A549 (cell line): ENCODE data around the gene SLC4A4. TPM values are rescaled to one million over a fixed set of nuclear protein-coding genes. Genes with fewer than 3 reads are reported as not detected.

Experiments
- ATAC-seq, 2 experiments: fragments of 200-7000 bp in 1 of 2; fragments of >200 bp in 1 of 2; cut with Nextera tagmentation in 1 of 2; cut with Tn5 transposase in 1 of 2; 3 replicates each; pipeline versions ENCODE4 v1.8.0 to v1.9.1; 2018 to 2020; ENCODE audit warnings: mild to moderate bottlenecking in 1 of 2, moderate library complexity in 1 of 2
- CTCF ChIA-PET: fragments of 300-600 bp; sonication (Branson Sonifier 250); formaldehyde crosslinking; extraction: SDS; loops from one replicate; lab custom pipeline; 2021; ENCODE audit warnings: antibody characterized with exemption, inconsistent platforms; lab: Yijun Ruan, JAX
- POLR2A ChIA-PET: fragments of 350-600 bp; formaldehyde crosslinking; extraction: SDS; loops from one replicate; lab custom pipeline; 2021; ENCODE audit warnings: antibody characterized with exemption, inconsistent platforms; lab: Yijun Ruan, JAX
- DNase-seq, 2 experiments: peaks; one replicate each; pipeline versions ENCODE4 v3.0.0 to v3.0.0-alpha.2; 2011 to 2016; ENCODE audit warnings: low read depth in 1 of 2, low spot score in 1 of 2
- FAIRE-seq: peaks from 2 replicates; lab custom pipeline; 2011; peaks lifted over from hg19 to GRCh38; lab: Jason Lieb, UNC
- H3K27ac ChIP-seq, 2 experiments: fragments of >200 bp; sonication (Bioruptor Twin); formaldehyde crosslinking; 3 replicates each; pipeline ENCODE4 v1.5.1; 2016 to 2017
- H3K4me1 ChIP-seq: fragments of >200 bp; sonication (Bioruptor Twin); formaldehyde crosslinking; 3 replicates; pipeline ENCODE4 v1.6.1; 2016
- H3K4me2 ChIP-seq: fragments of >200 bp; sonication (Bioruptor Twin); formaldehyde crosslinking; 3 replicates; pipeline ENCODE4 v1.6.1; 2016
- H3K4me3 ChIP-seq: fragments of >200 bp; sonication (Bioruptor Twin); formaldehyde crosslinking; 3 replicates; pipeline ENCODE4 v1.5.1; 2016
- H3K9me3 ChIP-seq: fragments of >200 bp; sonication (Bioruptor Twin); formaldehyde crosslinking; 3 replicates; pipeline ENCODE4 v1.6.1; 2016
- BHLHE40 ChIP-seq: IDR thresholded peaks from 2 replicates; pipeline ENCODE4 v1.6.1; 2012; ENCODE audit warnings: low read depth, low read length, inconsistent platforms
- CEBPB ChIP-seq, 2 experiments: fragments of >200 bp in 1 of 2; sonication (Bioruptor Twin) in 1 of 2; formaldehyde crosslinking in 1 of 2; IDR thresholded peaks; 2 replicates each; pipeline ENCODE4 v1.6.1; 2012 to 2016
- CHD4 ChIP-seq: fragments of 200-600 bp; sonication (generic); IDR thresholded peaks from 2 replicates; pipeline ENCODE4 v1.6.1; 2016; ENCODE audit warnings: antibody characterized with exemption, mild to moderate bottlenecking, borderline replicate concordance
- EHF ChIP-seq: fragments of 250-450 bp; sonication (Bioruptor Pico); IDR thresholded peaks from 2 replicates; pipeline ENCODE4 v1.5.0; 2020; ENCODE audit warnings: mild to moderate bottlenecking
- ESRRA ChIP-seq: fragments of 150-350 bp; IDR thresholded peaks from 2 replicates; pipeline ENCODE4 v1.6.1; 2014; ENCODE audit warnings: mild to moderate bottlenecking, low read length, borderline replicate concordance
- FOSL2 ChIP-seq, 2 experiments: fragments of 450-650 bp in 1 of 2; fragments of >200 bp in 1 of 2; sonication (Bioruptor Twin) in 1 of 2; formaldehyde crosslinking; IDR thresholded peaks; 2 replicates each; pipeline versions ENCODE4 v1.5.0 to v1.6.1; 2016 to 2020; ENCODE audit warnings: mild to moderate bottlenecking in 1 of 2, moderate library complexity in 1 of 2
- HDAC2 ChIP-seq: fragments of 200-600 bp; sonication (generic); IDR thresholded peaks from 2 replicates; pipeline ENCODE4 v1.6.1; 2016
- HOXA7 ChIP-seq: fragments of 250-450 bp; sonication (Bioruptor Pico); IDR thresholded peaks from 2 replicates; pipeline ENCODE4 v1.5.0; 2020; ENCODE audit warnings: mild to moderate bottlenecking, moderate library complexity
- HOXB13 ChIP-seq: fragments of 250-450 bp; sonication (Bioruptor Pico); IDR thresholded peaks from 2 replicates; pipeline ENCODE4 v1.5.0; 2020; ENCODE audit warnings: low read depth, mild to moderate bottlenecking, moderate library complexity
- KDM1A ChIP-seq: fragments of 200-600 bp; sonication (generic); IDR thresholded peaks from 2 replicates; pipeline ENCODE4 v1.6.1; 2016; ENCODE audit warnings: low read depth, mild to moderate bottlenecking
- KDM5A ChIP-seq: fragments of 200-600 bp; sonication (generic); IDR thresholded peaks from 2 replicates; pipeline ENCODE4 v1.6.1; 2016; ENCODE audit warnings: antibody characterized with exemption, mild to moderate bottlenecking
- MAFK ChIP-seq: fragments of 450-650 bp; IDR thresholded peaks from 2 replicates; pipeline ENCODE4 v1.6.1; 2014; ENCODE audit not compliant: partially characterized antibody
- MYC ChIP-seq: IDR thresholded peaks from 2 replicates; pipeline ENCODE4 v1.6.1; 2012; ENCODE audit warnings: mild to moderate bottlenecking, inconsistent platforms, low read length, improper control_type of control experiment, borderline replicate concordance
- NFE2L2 ChIP-seq: fragments of 150-350 bp; conservative IDR thresholded peaks from 2 replicates; pipeline ENCODE4 v1.6.1; 2014; ENCODE audit warnings: low read length
- NPAS2 ChIP-seq: fragments of 250-450 bp; sonication (Bioruptor Pico); IDR thresholded peaks from 2 replicates; pipeline ENCODE4 v1.8.0; 2022; ENCODE audit warnings: mild to moderate bottlenecking, moderate library complexity, borderline replicate concordance
- NR3C1 ChIP-seq: fragments of >200 bp; sonication (Bioruptor Twin); formaldehyde crosslinking; IDR thresholded peaks from 3 replicates; pipeline ENCODE4 v1.6.1; 2017
- RARB ChIP-seq: fragments of 250-450 bp; sonication (Bioruptor Pico); IDR thresholded peaks from 2 replicates; pipeline ENCODE4 v1.8.0; 2021; ENCODE audit warnings: mild to moderate bottlenecking, moderate library complexity
- RFX5 ChIP-seq: fragments of 450-650 bp; IDR thresholded peaks from 2 replicates; pipeline ENCODE4 v1.7.1; 2014; ENCODE audit warnings: antibody characterized with exemption, mild to moderate bottlenecking, moderate library complexity
- SREBF2 ChIP-seq: fragments of 450-650 bp; IDR thresholded peaks from 2 replicates; pipeline ENCODE4 v1.6.1; 2014; ENCODE audit warnings: mild to moderate bottlenecking, moderate library complexity
- TFCP2L1 ChIP-seq: fragments of 250-450 bp; sonication (Bioruptor Pico); IDR thresholded peaks from 2 replicates; pipeline ENCODE4 v1.5.0; 2021; ENCODE audit warnings: mild to moderate bottlenecking
- ZFP36 ChIP-seq: fragments of 450-650 bp; IDR thresholded peaks from 2 replicates; pipeline ENCODE4 v1.6.1; 2014; ENCODE audit warnings: borderline replicate concordance; ENCODE audit not compliant: partially characterized antibody
- ZNF302 ChIP-seq: fragments of 250-450 bp; sonication (Bioruptor Pico); IDR thresholded peaks from 2 replicates; pipeline ENCODE4 v1.9.0; 2021; ENCODE audit warnings: inconsistent platforms, mild to moderate bottlenecking, moderate library complexity
- ZSCAN20 ChIP-seq: fragments of 250-450 bp; sonication (Bioruptor Pico); IDR thresholded peaks from 2 replicates; pipeline ENCODE4 v1.8.0; 2022; ENCODE audit warnings: mild to moderate bottlenecking, moderate library complexity
- WGBS: methylation state at CpG from one replicate; pipeline ENCODE4 v1.1.6; 2017; ENCODE audit errors: missing lambda C conversion rate; 5-methylcytosine and 5-hydroxymethylcytosine counted together
- polyA plus RNA-seq, 4 experiments: library from polyadenylated mRNA; depleted of rRNA in 3 of 4; stranded (reverse); fragments of >200 nt; fragmentation: RNase III in 1 of 4; extraction: RNeasy Plus Mini Kit Qiagen cat#74134 plus additional on column Dnase treatment in 1 of 4; gene quantifications; 2 replicates in 3 of 4; 3 replicates in 1 of 4; pipeline ENCODE4 v1.2.3, GENCODE V29; 2011 to 2017
- TF ChIP-seq, protein P1 (sequence below): fragments of >200 bp; sonication (Bioruptor Twin); formaldehyde crosslinking; IDR thresholded peaks from 2 replicates; pipeline ENCODE4 v1.6.1; 2016
- TF ChIP-seq, protein P2 (sequence below): fragments of >200 bp; sonication (Bioruptor Twin); formaldehyde crosslinking; IDR thresholded peaks from 3 replicates; pipeline ENCODE4 v1.6.1; 2016
- TF ChIP-seq, protein P3 (sequence below): IDR thresholded peaks from 2 replicates; pipeline ENCODE4 v1.6.1; 2012

Gene SLC4A4
- polyA plus RNA-seq, 2 of the 4 experiments (the other 2 are of a cell fraction): 1.8 to 2.9 TPM

DNA sequence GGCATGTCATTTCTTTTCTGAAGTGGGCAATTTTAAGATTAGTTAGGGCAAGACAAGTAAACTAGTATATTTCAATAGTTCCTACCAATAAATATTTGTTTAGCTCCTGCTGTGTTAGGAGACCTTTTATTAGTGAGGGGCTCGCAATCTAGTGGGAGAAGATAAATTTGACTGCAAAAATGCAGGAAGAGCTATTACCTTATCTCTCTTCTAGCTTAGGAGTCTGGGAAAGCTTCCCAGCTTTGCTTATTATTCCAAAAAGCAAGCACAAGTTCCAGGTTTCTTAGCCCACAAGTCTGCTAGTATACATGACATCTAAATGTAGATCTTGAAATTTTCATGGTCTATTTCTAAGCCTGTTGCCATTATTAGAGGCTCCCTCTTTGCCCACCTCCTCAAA lies 254.0 kb downstream of the SLC4A4 start:
- no peak for TF ChIP-seq CEBPB (IDR thresholded peaks at IDR 0.05)
- no peak for TF ChIP-seq ZNF302
- TF ChIP-seq BHLHE40: no peak
- no peak for TF ChIP-seq HDAC2
- no peak for TF ChIP-seq CHD4
- no peak for TF ChIP-seq HOXA7 (CRISPR knock-in tag)
- TF ChIP-seq NR3C1: no peak
- no peak for TF ChIP-seq MYC
- TF ChIP-seq, protein P1, sequence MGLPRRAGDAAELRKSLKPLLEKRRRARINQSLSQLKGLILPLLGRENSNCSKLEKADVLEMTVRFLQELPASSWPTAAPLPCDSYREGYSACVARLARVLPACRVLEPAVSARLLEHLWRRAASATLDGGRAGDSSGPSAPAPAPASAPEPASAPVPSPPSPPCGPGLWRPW: no peak
- TF ChIP-seq KDM5A: no peak
- no peak for TF ChIP-seq ZFP36
- DNase-seq: no peak
- H3K4me1 ChIP-seq: no peaks in the 10 kb centered on the region
- H3K9me3 ChIP-seq: no peaks in the 10 kb centered on the region
- no peak overlapping the region for H3K4me3 ChIP-seq
- CTCF ChIA-PET: no interaction called here
- POLR2A ChIA-PET: no interaction called here
- WGBS: 92% methylated on average over 1 of the region's 1 CpG
- H3K4me2 ChIP-seq: no peak overlapping the region
- no peak for FAIRE-seq
- H3K27ac ChIP-seq: no peak overlapping the region
- ATAC-seq: no peak

DNA sequence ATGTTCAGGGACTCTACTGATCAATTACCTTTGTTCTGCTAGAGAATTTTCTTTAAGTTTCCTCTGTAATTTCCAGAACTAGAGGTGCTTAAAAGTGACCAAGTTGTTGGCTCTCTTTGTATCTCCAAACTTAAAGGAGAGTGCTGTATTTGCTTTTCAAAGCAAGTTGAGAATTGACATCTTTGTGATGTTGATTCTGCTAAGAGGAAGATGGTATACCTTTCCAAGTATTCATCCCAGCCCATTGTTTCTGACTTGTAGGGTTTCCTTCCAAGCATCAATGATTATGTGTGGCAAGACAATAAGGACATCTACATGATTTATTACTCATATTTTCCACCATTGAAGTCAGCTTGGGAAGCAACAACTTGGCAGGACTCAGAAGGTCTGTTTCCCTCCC lies 254.5 kb downstream of the SLC4A4 start:
- Histone ChIP-seq H3K9me3 (no peaks in the 10 kb centered on the region), H3K4me2 (no peak overlapping the region), H3K4me1 (no peaks in the 10 kb centered on the region), H3K27ac (no peak overlapping the region), H3K4me3 (no peak overlapping the region)
- CTCF ChIA-PET: no interaction called here
- TF ChIP-seq, protein P1: no peak
- TF ChIP-seq NR3C1: no peak
- TF ChIP-seq ESRRA: no peak
- TF ChIP-seq RFX5: no peak
- TF ChIP-seq SREBF2: no peak
- no peak for TF ChIP-seq HOXB13
- TF ChIP-seq RARB: no peak
- no peak for TF ChIP-seq CHD4
- no peak for TF ChIP-seq EHF (CRISPR knock-in tag)
- TF ChIP-seq, protein P2, sequence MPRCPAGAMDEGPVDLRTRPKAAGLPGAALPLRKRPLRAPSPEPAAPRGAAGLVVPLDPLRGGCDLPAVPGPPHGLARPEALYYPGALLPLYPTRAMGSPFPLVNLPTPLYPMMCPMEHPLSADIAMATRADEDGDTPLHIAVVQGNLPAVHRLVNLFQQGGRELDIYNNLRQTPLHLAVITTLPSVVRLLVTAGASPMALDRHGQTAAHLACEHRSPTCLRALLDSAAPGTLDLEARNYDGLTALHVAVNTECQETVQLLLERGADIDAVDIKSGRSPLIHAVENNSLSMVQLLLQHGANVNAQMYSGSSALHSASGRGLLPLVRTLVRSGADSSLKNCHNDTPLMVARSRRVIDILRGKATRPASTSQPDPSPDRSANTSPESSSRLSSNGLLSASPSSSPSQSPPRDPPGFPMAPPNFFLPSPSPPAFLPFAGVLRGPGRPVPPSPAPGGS: no peak
- no peak for TF ChIP-seq ZSCAN20 (CRISPR knock-in tag)
- TF ChIP-seq NFE2L2: no peak
- ATAC-seq: no peak
- FAIRE-seq: no peak
- no peak for DNase-seq
- POLR2A ChIA-PET: no interaction called here

DNA sequence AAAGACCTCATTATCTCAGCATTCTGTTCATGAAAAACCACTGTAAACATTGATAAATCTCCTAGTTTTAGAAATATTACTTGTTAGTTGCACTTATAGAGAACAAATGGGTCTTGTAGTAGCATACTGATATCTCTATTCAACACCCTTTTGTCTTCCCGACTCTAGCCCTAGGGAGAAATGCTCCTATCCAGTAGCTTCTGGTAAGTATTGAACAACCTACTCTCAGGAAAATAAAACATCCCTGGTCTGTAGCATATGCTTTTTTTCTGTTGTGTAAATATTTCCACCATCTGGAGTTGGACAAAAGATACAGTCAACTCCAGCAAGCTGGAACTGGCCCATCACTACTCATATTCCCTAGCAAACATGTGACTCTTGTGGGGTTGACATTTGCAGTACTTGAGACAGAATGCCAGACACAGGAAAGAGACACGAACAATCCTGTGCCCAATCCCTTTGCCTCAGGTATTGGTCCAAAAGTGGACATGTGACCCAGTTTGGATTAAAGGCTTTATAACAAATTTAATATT lies 256.8 kb downstream of the SLC4A4 start:
- no peak for ATAC-seq
- no peak overlapping the region for H3K4me2 ChIP-seq
- 31% methylated on average over 2 of the region's 2 CpGs for WGBS
- POLR2A ChIA-PET: no interaction called here
- DNase-seq: no peak
- no peak for TF ChIP-seq NR3C1
- TF ChIP-seq, protein P3, sequence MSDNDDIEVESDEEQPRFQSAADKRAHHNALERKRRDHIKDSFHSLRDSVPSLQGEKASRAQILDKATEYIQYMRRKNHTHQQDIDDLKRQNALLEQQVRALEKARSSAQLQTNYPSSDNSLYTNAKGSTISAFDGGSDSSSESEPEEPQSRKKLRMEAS: no peak
- TF ChIP-seq MAFK: no peak
- no peak for TF ChIP-seq NFE2L2
- no peak for TF ChIP-seq FOSL2 (IDR thresholded peaks at IDR 0.05)
- no peak for TF ChIP-seq FOSL2 (CRISPR knock-in tag; IDR thresholded peaks at IDR 0.05)
- no peak for TF ChIP-seq ZSCAN20 (CRISPR knock-in tag)
- no peak for TF ChIP-seq NPAS2
- no peak for TF ChIP-seq TFCP2L1 (CRISPR knock-in tag)
- TF ChIP-seq KDM5A: no peak
- no peak for TF ChIP-seq EHF (CRISPR knock-in tag)
- TF ChIP-seq, protein P2: no peak
- no peak for TF ChIP-seq CEBPB (IDR thresholded peaks at IDR 0.05)
- no peak for TF ChIP-seq KDM1A
- TF ChIP-seq, all 56 proteins: peak for 0
- FAIRE-seq: no peak
- CTCF ChIA-PET: no interaction called here
- H3K27ac ChIP-seq: no peak overlapping the region
- peaks cover 15% of the 10 kb centered on the region; the same call in 2 of the 3 replicates for H3K4me1 ChIP-seq
- no peak overlapping the region for H3K4me3 ChIP-seq
- no peaks in the 10 kb centered on the region for H3K9me3 ChIP-seq
